Right ventricle myocardium inferior (tissue), 1 donor: Measurements from ENCODE around the gene ADGRA1. TPM values are rescaled to one million over a fixed set of nuclear protein-coding genes. Genes with fewer than 3 reads are reported as not detected.
"Not testable (repeated sequence)": the region's sequence is repeated elsewhere in the genome, so short reads cannot be mapped to it uniquely, and the experiment has no call there.

Source experiments
- ATAC-seq: fragments of 200-7000 bp; cut with Tn5 transposase; one replicate; pipeline ENCODE4 v1.9.1; 2020; ENCODE audit warnings: mild to moderate bottlenecking, moderate library complexity
- DNase-seq: peaks from one replicate; pipeline ENCODE4 v3.0.0; 2021; ENCODE audit errors: missing footprints
- intact Hi-C: fragments of 100-400 bp; cut with DNase I; formaldehyde crosslinking; loops from one replicate; pipeline ENCODE4 v1.11.0; 2022
- total RNA-seq: library from RNA; stranded (reverse); fragmentation: NEBNext Ultra II Directional; extraction: Animal tissue kit (Norgen Biotek cat#: 25700); gene quantifications from one replicate; pipeline ENCODE4 v1.2.1, GENCODE V29; 2021
- donor health status: DM: no; HTN: yes; CAD: no; lungs with severe emphysema.

Gene ADGRA1
- total RNA-seq, 1 donor from 2014 or later: not detected

DNA sequence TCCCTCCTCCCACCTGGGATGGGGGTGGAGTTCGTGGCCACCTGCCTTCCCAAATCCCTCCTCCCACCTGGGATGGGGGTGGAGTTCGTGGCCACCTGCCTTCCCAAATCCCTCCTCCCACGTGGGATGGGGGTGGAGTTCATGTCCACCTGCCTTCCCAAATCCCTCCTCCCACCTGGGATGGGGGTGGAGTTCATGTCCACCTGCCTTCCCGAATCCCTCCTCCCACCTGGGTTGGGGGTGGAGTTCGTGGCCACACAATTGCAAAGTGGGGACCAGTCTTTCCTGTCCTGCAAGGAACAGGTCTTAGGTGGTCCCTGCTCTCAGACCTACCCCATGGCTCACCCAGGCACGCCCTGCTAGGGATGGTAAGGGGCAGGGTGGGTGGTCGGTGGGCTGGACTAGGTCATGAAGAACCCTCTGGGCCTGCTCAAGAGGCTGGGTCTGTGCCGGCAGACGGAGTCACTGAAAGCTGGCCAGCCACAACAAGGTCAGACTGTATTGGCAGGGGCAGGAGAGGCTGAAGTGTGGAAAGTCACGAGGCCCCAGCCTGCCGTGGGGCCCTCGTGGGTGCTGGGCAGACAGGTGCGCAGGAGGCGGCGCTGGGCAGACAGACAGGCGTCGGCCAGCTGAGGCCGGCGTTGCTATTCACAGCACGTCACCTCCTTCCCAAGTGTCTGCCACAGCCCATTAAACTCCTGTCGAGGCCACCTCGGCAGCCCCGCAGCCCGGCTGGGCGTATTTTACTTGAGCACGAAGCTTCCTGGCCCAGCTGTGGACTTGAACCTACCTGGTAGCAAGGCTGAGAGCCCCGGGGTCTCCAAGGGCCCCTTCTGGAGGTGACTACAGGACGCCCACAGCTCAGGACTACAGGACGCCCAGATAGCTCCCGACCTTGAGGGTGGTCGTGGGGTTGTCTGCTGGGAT, 76.4 kb downstream of the ADGRA1 start:
- peak; percentile 37 for DNase-seq

DNA sequence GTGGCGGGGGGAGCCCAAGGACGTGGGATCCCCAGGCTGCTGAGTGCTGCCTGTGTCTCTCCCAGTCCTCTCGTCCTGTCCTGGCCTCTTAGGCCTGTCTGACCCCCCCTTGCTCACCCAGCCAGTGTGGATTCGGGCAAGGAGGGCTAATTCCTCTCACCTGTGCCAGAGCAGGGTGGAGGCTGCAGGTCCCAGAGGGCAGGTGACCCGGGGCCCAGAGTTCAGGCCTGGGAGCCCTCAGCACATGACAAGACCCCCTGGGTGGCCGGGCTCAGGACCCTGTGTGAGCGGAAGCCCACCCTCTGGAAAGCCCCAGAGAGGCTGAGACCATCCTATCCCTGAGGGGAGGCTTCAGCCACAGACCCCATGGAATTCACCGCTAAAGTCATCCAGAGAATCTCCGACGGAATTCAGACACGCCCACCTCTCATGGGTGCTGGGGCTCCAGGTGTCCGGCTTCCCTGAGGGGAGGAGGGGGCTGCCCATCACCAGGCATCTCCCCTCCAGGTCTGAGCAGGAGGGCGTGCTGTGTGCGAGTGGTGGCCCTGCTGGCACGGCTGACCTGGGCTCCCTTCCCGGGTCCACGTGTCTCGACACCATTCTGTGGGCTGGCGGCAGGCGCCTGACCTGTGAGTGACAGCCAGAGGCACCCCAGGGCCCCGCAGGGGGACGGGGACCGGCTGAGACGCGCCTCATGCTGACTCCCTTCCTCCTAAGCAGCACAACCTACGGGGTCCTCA, 77.3 kb downstream of the ADGRA1 start:
- peak; percentile 56 for DNase-seq
- ATAC-seq: no peak
- intact Hi-C loops: no loop called here

More for the DNA sequence above, 76.4 kb downstream of the ADGRA1 start:
- intact Hi-C loops: no loop called here
- no peak for ATAC-seq

DNA sequence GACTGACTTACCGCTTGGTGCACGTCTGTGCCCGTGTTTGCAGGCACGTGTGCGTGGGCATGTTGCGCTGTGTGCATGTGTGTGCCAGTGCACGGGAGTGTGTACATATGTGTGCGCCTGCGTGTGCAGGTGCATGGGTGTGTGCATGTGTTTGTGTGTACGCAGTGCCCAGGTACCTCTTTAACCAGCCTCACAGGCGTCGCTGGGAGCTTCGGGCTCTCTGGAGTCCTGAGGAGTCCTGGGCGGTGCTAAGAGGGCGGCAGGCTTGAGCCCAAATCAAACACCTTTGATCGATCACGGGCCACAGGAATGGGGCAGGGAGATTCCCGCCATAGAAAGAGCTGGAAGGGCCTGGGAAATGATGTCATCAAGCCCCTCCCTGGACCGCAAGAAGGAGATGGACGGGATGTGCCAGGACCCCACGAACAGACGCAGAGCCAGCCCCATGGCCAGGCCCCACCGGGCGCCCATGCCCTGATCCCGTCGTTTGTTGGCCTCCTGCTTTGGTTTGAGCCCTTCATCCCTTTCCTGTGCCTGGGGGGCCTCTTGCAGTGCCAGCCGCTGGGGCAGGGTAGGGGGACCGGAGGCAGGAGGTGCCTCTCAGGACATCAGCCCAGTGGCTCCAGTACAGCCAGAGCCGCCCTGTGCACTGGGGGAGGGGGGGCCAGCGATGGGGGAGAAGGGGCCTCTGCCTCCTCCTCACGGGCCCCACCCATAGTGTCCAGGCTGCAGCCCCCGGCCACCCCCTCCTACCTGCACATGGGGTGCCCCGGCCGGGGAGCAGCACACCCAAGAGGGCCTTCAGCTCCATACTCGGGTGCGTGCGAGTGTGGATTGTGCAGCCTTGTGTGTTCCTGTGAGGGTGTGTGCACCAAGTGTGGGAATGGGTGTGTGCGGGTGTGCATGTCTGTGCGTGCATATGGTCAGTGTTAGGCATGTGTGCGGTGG, 78.1 kb downstream of the ADGRA1 start:
- ATAC-seq: no peak
- intact Hi-C loops: no loop called here
- peak; percentile 52 for DNase-seq

DNA sequence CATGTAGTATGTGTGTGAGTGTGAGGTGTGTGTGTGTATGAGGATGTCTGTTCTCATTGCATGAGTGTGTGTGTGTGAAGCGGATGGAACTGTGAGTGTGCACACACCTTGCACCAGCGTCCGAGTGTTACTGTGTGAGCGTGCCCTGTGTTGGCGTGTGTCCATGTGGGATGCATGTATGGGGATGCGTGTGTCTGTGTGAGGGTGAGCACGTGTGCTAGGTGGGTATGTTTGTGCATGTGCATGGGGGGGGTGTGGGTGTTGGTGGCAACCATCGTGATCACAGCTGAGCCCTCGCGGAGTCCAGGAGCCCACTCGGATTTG, 78.7 kb downstream of the ADGRA1 start:
- ATAC-seq (no peak), DNase-seq (peak; percentile 50)
- intact Hi-C loops: no loop called here

DNA sequence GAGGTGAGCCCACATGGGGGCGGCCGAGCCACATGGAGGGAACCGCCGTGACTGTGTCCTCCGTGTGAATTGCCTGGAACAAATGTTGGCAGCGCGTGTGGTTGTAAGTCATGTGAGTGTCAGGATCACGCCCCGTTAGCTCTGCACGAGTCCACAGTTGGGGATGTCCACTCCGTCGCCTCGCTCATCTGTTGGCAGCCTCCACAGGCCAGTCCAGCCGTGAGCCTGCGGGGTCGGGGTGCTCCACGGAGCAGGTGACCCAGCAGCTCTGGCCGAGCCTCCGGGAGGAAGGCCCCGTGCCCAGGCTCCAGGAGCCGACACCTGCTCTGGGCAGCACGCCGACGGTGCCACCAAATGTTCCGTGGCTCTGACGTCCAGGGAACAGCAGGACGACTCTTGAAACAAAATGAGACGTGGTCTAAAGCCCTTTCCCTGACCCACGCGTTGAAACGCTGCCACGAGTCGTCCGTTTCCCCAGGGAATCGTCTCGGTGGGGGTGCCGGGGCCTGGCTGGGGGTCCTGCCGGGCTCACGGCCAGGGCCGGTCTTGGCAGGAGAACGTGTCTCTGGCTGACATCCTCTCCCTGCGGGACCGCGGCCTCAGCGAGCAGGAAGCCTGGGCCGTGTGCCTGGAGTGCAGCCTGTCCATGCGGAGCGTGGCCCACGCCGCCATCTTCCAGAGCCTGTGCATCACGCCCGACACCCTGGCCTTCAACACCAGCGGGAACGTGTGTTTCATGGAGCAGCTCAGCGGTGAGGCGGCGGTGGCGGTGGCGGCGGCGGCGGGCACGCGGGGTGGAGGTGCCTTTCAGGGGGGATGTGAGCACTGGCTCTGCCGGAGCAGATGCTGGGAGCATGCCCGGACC, 79.3 kb downstream of the ADGRA1 start:
- ATAC-seq: no peak

DNA sequence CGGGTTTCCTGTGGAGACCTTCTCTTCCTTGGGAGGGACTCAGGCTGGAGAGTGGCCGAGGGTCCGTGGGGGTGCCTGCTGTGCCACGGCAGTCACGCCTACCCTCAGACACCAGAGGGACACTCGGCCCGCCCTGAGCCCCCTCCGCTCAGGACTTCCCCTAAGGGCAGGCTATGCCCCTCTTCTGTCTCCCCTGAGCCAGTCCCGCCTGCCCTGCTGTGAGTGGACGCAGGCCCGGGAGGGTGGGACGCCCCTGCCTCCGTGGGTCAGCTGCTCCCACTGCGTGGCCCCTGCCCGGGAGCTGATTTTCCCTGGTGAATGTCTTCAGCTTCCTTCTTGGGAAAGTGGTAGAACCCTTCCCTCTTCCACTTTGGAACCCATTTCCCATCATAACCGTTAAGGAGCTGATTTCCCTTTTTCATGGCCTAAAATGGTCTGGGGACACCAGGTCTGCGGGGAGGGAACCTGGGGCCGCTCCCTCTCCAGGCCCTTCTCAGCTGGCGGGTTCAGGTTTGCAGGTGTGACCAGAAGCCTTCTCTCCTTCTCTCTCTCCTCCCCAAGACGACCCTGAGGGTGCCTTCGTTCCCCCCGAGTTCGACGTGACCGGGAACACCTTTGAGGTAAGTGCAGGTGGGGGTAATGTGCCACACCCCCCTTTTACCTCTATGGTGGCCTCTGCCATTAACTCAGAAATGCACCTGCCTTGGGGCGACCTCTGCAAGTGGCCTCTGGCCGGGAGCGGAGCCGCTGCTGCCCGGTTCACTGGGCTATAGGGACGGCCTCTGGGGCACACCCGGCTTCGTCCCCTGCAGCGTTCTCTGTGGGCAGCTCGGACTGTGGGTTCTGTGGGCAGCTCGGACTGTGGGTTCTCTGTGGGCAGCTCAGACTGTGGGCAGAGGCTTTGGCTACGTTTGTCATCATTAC, 80.2 kb downstream of the ADGRA1 start:
- ATAC-seq: no peak
- intact Hi-C loops: no loop called here
- peak; percentile 22 for DNase-seq

More for the DNA sequence above, 79.3 kb downstream of the ADGRA1 start:
- intact Hi-C loops: no loop called here
- peak; percentile 64 for DNase-seq

DNA sequence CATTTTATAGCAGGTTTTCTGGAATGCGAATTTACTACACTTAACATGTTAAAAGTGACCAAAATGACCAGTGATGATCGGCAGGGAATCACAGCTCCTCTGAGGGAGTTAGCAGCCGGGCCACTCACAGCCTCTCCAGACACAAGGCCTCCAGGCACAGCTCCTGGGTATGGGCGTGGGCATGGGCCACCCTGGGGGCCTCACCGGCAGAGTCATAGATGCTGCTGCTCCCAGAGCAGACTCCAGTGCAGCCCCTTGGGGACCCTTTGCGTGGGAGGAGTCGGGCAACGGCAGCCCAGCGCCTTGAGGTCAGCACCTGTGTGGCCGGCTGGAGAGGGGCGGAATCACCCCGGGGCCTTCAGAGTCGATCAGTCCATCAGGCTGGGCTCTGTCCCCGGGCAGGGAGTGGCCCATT, 80.9 kb downstream of the ADGRA1 start:
- intact Hi-C loops: no loop called here
- DNase-seq (peak; percentile 56), ATAC-seq (no peak)

DNA sequence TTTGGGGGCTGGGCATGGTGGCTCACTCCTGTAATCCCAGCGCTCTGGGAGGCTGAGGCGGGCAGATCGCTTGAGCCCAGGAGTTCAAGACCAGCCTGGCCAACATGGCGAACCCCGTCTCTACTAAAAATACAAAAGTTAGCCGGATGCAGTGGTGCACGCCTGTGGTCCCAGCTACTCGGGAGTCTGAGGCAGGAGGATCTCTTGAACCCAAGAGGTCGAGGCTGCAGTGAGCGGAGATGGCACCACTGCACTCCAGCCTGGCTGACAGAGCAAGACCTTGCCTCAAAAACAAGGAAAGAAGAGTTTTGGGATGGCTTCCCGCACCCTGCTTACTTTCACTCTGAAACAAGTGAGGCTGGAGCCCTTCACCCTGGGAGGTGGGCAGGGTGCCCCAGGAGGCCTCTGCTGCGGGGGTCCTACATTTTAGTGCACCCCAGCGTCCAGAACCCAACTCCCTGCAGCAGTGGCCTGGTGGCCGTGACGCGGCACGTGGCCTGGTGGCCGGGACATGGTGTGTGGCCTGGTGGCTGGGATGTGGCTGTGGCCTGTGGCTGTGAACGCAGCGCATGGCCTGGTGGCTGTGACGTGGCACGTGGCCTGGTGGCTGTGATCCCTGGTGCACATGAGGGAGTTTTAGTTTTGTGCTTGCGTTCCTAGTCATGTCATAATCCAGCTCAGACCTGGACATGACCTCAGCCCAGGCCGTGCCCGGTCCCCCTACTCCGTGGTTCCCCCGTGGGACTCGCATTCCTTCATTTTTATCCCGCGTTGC, 81.6 kb downstream of the ADGRA1 start:
- DNase-seq: peak; percentile 64
- no peak for ATAC-seq
- intact Hi-C loops: no loop called here

DNA sequence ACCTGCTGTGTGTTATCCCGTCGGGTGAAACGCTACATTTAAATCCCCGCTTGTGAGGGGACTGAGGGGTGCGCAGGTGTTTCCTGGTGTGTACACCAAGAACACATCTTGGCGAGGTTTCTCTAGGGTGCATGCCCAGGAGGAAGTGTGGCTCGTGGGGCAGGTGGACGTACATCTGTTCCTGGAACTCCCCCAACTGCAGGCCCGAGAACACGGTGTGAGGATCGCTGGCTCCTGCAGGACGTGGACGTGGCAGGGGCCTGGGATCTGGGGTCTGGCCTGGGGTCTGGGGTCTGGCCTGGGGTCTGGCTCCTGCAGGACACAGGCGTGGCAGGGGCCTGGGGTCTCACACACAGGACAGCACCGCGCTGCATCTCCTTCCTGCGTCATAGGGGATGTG, 82.4 kb downstream of the ADGRA1 start:
- intact Hi-C loops: no loop called here
- DNase-seq: no peak
- ATAC-seq: no peak

DNA sequence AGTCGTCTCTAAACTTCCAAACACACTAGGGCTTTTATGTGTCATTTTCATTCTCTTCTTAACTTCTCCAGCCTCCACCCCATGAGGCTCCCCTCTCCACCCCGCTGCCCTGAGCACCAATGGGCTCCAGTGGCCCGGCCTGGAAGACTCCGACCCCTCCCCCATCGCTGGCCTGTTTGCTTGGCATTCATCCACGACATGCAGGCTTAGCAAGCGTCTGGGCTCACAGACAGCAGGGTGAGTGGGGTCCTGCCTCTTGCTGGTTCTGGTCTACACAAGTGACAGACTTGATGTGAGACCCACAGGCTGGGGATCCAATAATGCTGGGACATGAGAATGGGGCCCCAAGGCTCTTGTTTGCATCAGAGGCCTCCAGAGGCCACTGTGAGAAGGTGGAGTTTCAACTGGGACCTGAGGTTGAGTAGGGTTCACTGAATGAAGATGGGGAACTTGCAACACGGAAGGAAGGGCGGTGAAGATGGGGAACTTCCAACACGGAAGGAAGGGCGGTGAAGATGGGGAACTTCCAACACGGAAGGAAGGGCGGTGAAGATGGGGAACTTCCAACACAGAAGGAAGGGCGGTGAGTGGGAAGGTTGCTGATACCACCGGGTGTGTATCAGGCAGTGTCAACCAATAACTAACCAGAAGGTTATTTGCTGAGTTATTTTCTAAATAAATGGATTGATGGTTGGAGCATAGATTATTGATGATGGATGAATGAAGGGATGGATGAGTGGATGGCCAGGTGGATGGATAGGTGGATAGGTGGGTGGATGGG, 86.3 kb downstream of the ADGRA1 start:
- intact Hi-C loops: no loop called here
- DNase-seq (no peak), ATAC-seq (no peak)

DNA sequence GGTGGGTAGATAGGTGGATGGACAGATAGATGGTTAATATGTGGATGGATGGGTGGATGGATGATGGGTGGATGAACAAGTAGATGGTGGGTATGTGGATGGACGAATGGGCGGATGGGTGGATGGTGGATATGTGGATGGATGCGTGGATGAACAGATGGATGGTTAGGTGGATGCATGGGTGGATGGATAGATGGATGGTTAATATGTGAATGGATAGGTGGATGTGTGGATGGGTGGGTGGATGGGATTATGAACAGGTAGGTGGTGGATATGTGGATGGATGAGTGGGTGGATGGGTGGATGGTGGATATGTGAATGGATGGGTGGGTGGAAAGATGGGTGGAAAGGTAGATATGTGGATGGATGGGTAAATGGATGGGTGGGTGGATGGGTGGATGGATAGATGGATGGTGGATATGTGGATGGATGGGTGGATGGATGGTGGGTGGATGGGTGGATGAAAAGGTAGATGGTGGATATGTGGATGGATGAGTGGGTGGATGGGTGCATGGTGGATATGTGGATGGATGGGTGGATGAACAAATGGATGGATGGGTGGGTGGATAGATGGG, 87.1 kb downstream of the ADGRA1 start:
- intact Hi-C loops: no loop called here
- ATAC-seq (no peak), DNase-seq (no peak)

DNA sequence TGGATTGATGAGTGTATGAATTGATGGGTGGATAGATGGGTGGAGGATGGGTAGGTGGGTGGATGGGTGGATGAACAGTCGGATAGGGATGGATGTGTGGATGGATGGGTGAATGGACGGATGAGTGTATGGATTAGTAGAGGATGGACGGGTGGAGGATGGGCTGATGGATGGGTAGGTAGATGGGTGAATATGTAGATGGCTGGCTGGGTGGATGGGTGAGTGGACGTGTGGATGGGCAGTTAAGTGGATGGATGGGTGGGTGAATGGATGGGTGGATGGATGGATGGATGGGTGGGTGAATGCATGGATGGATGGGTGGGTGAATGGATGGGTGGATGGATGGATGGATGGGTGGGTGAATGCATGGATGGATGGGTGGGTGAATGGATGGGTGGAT, 87.9 kb downstream of the ADGRA1 start:
- intact Hi-C loops, ATAC-seq: not testable (repeated sequence)
- DNase-seq: peak; percentile 5

DNA sequence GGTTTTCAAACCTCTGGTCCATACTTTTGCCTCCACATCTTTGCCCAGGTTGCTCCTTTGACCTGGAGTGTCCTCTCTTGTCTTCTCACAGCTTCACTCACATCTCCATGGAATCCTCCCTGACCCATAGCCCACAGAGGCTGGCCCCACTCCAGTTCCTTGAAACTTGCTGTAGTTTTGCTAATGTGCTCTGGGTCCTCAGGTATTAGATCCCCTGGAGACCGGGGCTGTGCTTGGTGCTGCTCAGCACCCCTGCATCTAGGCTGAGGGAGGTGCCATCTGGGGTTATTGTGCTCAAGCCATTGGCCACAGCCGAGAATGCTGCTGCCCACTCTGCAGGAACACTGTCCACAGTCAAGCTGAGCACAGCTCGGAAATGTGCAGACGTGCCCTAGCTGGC, 88.8 kb downstream of the ADGRA1 start:
- no peak for DNase-seq
- intact Hi-C loops: no loop called here
- no peak for ATAC-seq

DNA sequence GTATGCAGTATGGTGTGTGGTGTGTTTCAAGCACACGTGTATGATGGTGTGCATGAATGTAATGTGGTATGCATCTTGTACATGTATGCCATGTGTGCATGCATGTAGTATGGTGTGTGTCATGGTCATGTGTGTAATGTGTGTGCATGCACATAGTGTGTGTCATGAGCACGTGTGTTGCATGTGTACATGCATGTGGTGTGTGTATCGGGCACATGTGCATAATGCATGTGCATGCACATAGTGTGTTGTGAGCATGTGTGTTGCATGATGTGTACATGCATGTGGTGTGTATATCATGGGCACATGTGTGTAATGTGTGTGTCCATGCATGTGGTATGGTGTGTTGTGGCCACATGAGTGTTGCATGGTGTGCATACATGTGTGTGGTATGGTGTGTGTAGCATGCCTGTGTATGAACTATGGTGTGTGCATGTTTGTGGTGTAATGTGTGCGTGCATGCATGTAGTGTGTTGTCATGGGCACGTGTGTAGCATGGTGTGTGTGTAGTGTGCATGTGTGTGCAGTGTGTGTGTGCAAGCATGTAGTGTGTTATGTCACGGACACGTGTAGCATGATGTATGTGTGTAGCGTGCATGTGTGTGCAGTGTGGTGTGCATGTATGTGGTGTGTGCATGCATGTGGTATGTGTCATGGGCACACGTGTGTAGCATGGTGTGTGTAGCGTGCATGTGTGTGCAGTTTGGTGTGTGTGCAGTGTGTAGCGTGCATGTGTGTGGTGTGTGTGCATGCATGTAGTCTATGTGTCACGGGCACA, 89.8 kb downstream of the ADGRA1 start:
- ATAC-seq (no peak), DNase-seq (peak; percentile 58)
- intact Hi-C loops: no loop called here
